Right lobe of liver (tissue), 4 donors: ENCODE results near the gene ADIPOR2.

Experiments
- POLR2A ChIP-seq: fragments of 450-650 bp; IDR thresholded peaks from one replicate; pipeline ENCODE4 v1.6.1; 2017; ENCODE audit warnings: antibody characterized with exemption, mild to moderate bottlenecking
- TF ChIP-seq, protein P1 (sequence below), 4 donors: fragments of 200-600 bp in 3 of 4; fragments of 450-650 bp in 1 of 4; IDR thresholded peaks; one replicate each; pipeline versions ENCODE4 v1.5.1 to v1.8.0; 2016 to 2022; ENCODE audit warnings: antibody characterized with exemption in 4 of 4, mild to moderate bottlenecking in 2 of 4
- donor health status: DM: no; HTN: no; CAD: no.
- donor health status: DM: no; HTN: no; CAD: no.
- donor health status: DM: no; HTN: yes; CAD: no.

DNA sequence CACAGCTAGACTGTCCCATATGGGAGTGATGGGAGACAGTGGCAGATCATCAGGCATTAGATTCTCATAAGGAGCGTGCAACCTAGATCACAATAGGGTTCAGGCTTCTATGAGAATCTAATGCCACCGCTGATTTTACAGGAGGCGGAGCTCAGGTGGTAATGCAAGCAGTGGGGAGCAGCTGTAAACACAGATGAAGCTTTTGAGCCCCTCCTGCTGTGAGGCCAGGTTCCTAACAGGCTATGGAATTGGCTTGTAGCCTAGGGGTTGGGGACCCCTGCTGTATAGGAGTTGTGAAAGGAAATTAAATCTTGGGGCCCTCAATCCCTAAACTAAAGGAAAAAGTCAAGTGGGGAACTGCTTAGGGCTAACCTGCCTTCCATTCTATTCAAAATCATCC lies 29.6 kb downstream of the ADIPOR2 start:
- TF ChIP-seq, protein P1, sequence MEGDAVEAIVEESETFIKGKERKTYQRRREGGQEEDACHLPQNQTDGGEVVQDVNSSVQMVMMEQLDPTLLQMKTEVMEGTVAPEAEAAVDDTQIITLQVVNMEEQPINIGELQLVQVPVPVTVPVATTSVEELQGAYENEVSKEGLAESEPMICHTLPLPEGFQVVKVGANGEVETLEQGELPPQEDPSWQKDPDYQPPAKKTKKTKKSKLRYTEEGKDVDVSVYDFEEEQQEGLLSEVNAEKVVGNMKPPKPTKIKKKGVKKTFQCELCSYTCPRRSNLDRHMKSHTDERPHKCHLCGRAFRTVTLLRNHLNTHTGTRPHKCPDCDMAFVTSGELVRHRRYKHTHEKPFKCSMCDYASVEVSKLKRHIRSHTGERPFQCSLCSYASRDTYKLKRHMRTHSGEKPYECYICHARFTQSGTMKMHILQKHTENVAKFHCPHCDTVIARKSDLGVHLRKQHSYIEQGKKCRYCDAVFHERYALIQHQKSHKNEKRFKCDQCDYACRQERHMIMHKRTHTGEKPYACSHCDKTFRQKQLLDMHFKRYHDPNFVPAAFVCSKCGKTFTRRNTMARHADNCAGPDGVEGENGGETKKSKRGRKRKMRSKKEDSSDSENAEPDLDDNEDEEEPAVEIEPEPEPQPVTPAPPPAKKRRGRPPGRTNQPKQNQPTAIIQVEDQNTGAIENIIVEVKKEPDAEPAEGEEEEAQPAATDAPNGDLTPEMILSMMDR (IDR thresholded peaks at IDR 0.05), result no peak
- TF ChIP-seq POLR2A, result no peak
